GM12892 (cell line): ENCODE data around the gene ZNF254.

Experiments used
- POLR2A ChIP-seq: IDR thresholded peaks from 2 replicates; pipeline ENCODE4 v1.6.1; 2011; ENCODE audit warnings: low read depth, low read length, control low read depth
- POLR2AphosphoS5 ChIP-seq: IDR thresholded peaks from 2 replicates; pipeline ENCODE4 v1.6.1; 2011; ENCODE audit warnings: low read depth, low read length, control low read depth
- TAF1 ChIP-seq: IDR thresholded peaks from 2 replicates; pipeline ENCODE4 v1.6.1; 2011; ENCODE audit warnings: low read depth, mild to moderate bottlenecking, control low read depth, low read length, borderline replicate concordance

GRCh38 chr19:24057144-24057543 is 29.8 kb upstream of the ZNF254 start:
- no peak for TF ChIP-seq POLR2A
- TF ChIP-seq TAF1 = no peak
- TF ChIP-seq POLR2AphosphoS5 = no peak
